Gastroesophageal sphincter (tissue), 3 donors: ENCODE results near the gene LGR5.

Source experiments
- EP300 ChIP-seq: sonication (generic); formaldehyde crosslinking; IDR thresholded peaks from one replicate; pipeline ENCODE4 v1.6.1; 2017; ENCODE audit warnings: antibody characterized with exemption, mild to moderate bottlenecking
- POLR2A ChIP-seq, 2 donors: fragments of 450-650 bp; IDR thresholded peaks; one replicate each; pipeline ENCODE4 v1.6.1; 2017; ENCODE audit warnings: antibody characterized with exemption in 2 of 2, mild to moderate bottlenecking in 2 of 2, moderate library complexity in 1 of 2
- POLR2AphosphoS5 ChIP-seq: sonication (generic); formaldehyde crosslinking; IDR thresholded peaks from one replicate; pipeline ENCODE4 v1.6.1; 2017; ENCODE audit warnings: antibody characterized with exemption
- TF ChIP-seq, protein P1 (sequence below), 4 experiments: fragments of 200-600 bp in 2 of 4; fragments of 450-650 bp in 2 of 4; sonication (generic) in 1 of 4; IDR thresholded peaks; one replicate each; pipeline ENCODE4 v1.5.1; 2017 to 2019; ENCODE audit warnings: antibody characterized with exemption in 4 of 4, mild to moderate bottlenecking in 2 of 4, moderate library complexity in 2 of 4

DNA sequence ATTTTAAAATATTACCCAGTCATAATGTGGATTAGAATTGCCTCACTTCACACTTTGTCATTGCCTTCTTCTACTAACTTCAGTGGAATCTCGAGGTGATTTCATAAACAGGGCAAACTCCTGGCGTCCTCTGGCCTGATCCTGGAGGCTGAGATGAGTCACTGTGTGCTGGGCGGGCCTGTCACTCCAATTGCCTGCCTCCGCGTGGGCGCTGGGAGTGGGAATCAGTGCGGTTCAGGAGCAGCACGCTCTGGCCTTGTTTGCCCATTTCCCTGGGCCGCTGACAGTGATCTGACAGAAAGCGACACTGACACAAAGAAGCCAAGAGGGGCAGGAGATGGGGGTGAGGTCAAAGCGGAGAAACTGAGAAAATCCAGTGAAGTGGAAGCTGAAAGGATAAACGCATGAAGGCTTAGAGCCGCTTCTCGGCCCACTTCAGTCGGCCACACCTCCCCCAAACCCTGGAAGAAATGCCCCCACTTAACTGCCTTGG, 29.7 kb downstream of the LGR5 start:
- TF ChIP-seq EP300 (no peak), POLR2A (IDR thresholded peaks at IDR 0.05) (no peak), POLR2AphosphoS5 (no peak)
- TF ChIP-seq, protein P1, sequence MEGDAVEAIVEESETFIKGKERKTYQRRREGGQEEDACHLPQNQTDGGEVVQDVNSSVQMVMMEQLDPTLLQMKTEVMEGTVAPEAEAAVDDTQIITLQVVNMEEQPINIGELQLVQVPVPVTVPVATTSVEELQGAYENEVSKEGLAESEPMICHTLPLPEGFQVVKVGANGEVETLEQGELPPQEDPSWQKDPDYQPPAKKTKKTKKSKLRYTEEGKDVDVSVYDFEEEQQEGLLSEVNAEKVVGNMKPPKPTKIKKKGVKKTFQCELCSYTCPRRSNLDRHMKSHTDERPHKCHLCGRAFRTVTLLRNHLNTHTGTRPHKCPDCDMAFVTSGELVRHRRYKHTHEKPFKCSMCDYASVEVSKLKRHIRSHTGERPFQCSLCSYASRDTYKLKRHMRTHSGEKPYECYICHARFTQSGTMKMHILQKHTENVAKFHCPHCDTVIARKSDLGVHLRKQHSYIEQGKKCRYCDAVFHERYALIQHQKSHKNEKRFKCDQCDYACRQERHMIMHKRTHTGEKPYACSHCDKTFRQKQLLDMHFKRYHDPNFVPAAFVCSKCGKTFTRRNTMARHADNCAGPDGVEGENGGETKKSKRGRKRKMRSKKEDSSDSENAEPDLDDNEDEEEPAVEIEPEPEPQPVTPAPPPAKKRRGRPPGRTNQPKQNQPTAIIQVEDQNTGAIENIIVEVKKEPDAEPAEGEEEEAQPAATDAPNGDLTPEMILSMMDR (IDR thresholded peaks at IDR 0.05), result no peak
